Ascending aorta (tissue), 2 donors: ENCODE measurements around the gene ACTR1A. TPM values are rescaled to one million over a fixed set of nuclear protein-coding genes. Genes with fewer than 3 reads are reported as not detected.
A peak's percentile ranks its signal among the peaks of the same experiment; 100 is the strongest.

ENCODE experiments used
- DNase-seq, 2 donors: peaks; one replicate each; pipeline ENCODE4 v3.0.0-alpha.2; 2019; ENCODE audit warnings: low spot score in 2 of 2
- H3K27ac ChIP-seq, 2 donors: fragments of 200-600 bp; sonication (generic); one replicate each; pipeline ENCODE4 v1.5.1; 2016 to 2017; ENCODE audit warnings: mild to moderate bottlenecking in 1 of 2
- H3K27me3 ChIP-seq: fragments of 200-600 bp; sonication (generic); one replicate; pipeline ENCODE4 v1.5.1; 2017
- H3K36me3 ChIP-seq, 2 donors: fragments of 200-600 bp; sonication (generic); one replicate each; pipeline ENCODE4 v1.5.1; 2016
- H3K4me1 ChIP-seq, 2 donors: fragments of 200-600 bp; sonication (generic); one replicate each; pipeline ENCODE4 v1.5.1; 2016 to 2017; ENCODE audit warnings: mild to moderate bottlenecking in 1 of 2
- H3K4me3 ChIP-seq, 2 donors: fragments of 200-600 bp; sonication (generic); one replicate each; pipeline ENCODE4 v1.5.1; 2016 to 2017; ENCODE audit warnings: mild to moderate bottlenecking in 1 of 2
- H3K9me3 ChIP-seq, 2 donors: fragments of 200-600 bp; sonication (generic); one replicate each; pipeline ENCODE4 v1.5.1; 2016
- CTCF ChIP-seq, 3 experiments: fragments of 200-600 bp in 2 of 3; fragments of 450-650 bp in 1 of 3; sonication (generic) in 2 of 3; IDR thresholded peaks; one replicate each; pipeline ENCODE4 v1.5.1; 2016 to 2019; ENCODE audit warnings: antibody characterized with exemption in 3 of 3, mild to moderate bottlenecking in 1 of 3, moderate library complexity in 1 of 3
- intact Hi-C: fragments of 100-400 bp; cut with DNase I; formaldehyde crosslinking; loops from one replicate; pipeline ENCODE4 v1.15.1; 2023
- total RNA-seq: library from RNA; depleted of rRNA; stranded (reverse); fragments of >200 nt; gene quantifications from one replicate; pipeline ENCODE4 v1.1.0, GENCODE V29; 2016

ACTR1A gene
- total RNA-seq, 1 donor from 2014 or later: 200 TPM

- intact Hi-C loops: loop anchor here (1.0 kb wide), 4 partner anchors 10 to 279 kb away; partner anchors contain the start of genes ACTR1A and NOLC1
- peak overlapping the region; percentile 79 for H3K27ac ChIP-seq
- TF ChIP-seq CTCF (IDR thresholded peaks at IDR 0.05): no peak
These were observed 70.9 kb downstream of the ACTR1A start for GRCh38 chr10:102431452-102432124.

GRCh38 chr10:102429468-102429867 lies 73.0 kb downstream of the ACTR1A start:
- DNase-seq: no peak
- H3K4me1 ChIP-seq: peaks cover 6 to 10% of the 10 kb centered on the region in 2 donors
- peaks cover 2 to 5% of the 10 kb centered on the region in 2 donors for H3K36me3 ChIP-seq
- no peaks in the 10 kb centered on the region for H3K27me3 ChIP-seq
- H3K9me3 ChIP-seq: no peaks in the 10 kb centered on the region
- intact Hi-C loops: no loop called here
- no peak overlapping the region for H3K4me3 ChIP-seq
- no peak overlapping the region for H3K27ac ChIP-seq
- TF ChIP-seq CTCF (IDR thresholded peaks at IDR 0.05): no peak

More at GRCh38 chr10:102431452-102432124, 70.9 kb downstream of the ACTR1A start:
- Histone ChIP-seq H3K4me1 (peaks cover 8 to 14% of the 10 kb centered on the region in 2 donors), H3K36me3 (no peaks in the 10 kb centered on the region), H3K27me3 (no peaks in the 10 kb centered on the region), H3K9me3 (no peaks in the 10 kb centered on the region), H3K4me3 (peak overlapping the region; percentile 92 to 98)
- DNase-seq: no peak

Other genes starting within 250 kb of the ACTR1A start
- 89.2 TPM for gene NFKB2, start 107.0 kb downstream of the ACTR1A start, total RNA-seq
- not detected for gene PSD, start 83.9 kb downstream of the ACTR1A start, total RNA-seq
- 16.5 TPM for gene FBXL15, start 81.9 kb downstream of the ACTR1A start, total RNA-seq
- gene CUEDC2, start 70.1 kb downstream of the ACTR1A start, total RNA-seq: 45.1 TPM
- not detected for gene C10orf95, start 51.2 kb downstream of the ACTR1A start, total RNA-seq
- 17.3 TPM for gene SUFU, start 1.3 kb upstream of the ACTR1A start, total RNA-seq
- 216 TPM for gene TRIM8, start 141.8 kb upstream of the ACTR1A start, total RNA-seq
- 2.0 TPM for gene ARL3, start 211.7 kb upstream of the ACTR1A start, total RNA-seq
- 2.1 TPM for gene SFXN2, start 211.9 kb upstream of the ACTR1A start, total RNA-seq
- 107 TPM for gene WBP1L, start 241.2 kb upstream of the ACTR1A start, total RNA-seq